ENCODE results near the gene LRRK1.

LRRK1 gene

GRCh38 chr15:101046826-101047225 lies 127.7 kb downstream of the LRRK1 start:
- Histone ChIP-seq H3K36me3 (ENCODE audit: insufficient read depth, low read length) (no peaks in the 10 kb centered on the region), H3K27ac (no peak overlapping the region)

GRCh38 chr15:101047301-101047781 lies 128.2 kb downstream of the LRRK1 start:
- Histone ChIP-seq H3K27ac (no peak overlapping the region), H3K4me3 (no peak overlapping the region), H3K9me3 (ENCODE audit: low read depth, low read length) (no peaks in the 10 kb centered on the region), H3K9ac (ENCODE audit: insufficient read length) (no peak overlapping the region), H3K36me3 (ENCODE audit: insufficient read depth, low read length) (no peaks in the 10 kb centered on the region)
- TF ChIP-seq EZH2 (IDR thresholded peaks at IDR 0.05): no peak
- TF ChIP-seq POLR2AphosphoS5 (IDR thresholded peaks at IDR 0.05; ENCODE audit: borderline replicate concordance, low read depth, low read length): no peak
- TF ChIP-seq FOXP2 (optimal IDR thresholded peaks at IDR 0.05; ENCODE audit: control extremely low read depth, extremely low read length, insufficient read depth): no peak
- no peak for DNase-seq (ENCODE audit: low read depth, low spot score)

More at GRCh38 chr15:101046826-101047225, 127.7 kb downstream of the LRRK1 start:
- no peak for DNase-seq (ENCODE audit: low read depth, low spot score)
- H3K4me3 ChIP-seq: no peak overlapping the region
- no peaks in the 10 kb centered on the region for H3K9me3 ChIP-seq (ENCODE audit: low read depth, low read length)
- no peak overlapping the region for H3K9ac ChIP-seq (ENCODE audit: insufficient read length)
- TF ChIP-seq POLR2AphosphoS5 (IDR thresholded peaks at IDR 0.05; ENCODE audit: borderline replicate concordance, low read depth, low read length): no peak
- TF ChIP-seq FOXP2 (optimal IDR thresholded peaks at IDR 0.05; ENCODE audit: control extremely low read depth, extremely low read length, insufficient read depth): no peak
- no peak for TF ChIP-seq EZH2 (IDR thresholded peaks at IDR 0.05)

- Histone ChIP-seq H3K4me3 (no peak overlapping the region), H3K36me3 (ENCODE audit: insufficient read depth, low read length) (no peaks in the 10 kb centered on the region), H3K27ac (no peak overlapping the region), H3K9me3 (ENCODE audit: low read depth, low read length) (no peaks in the 10 kb centered on the region), H3K9ac (ENCODE audit: insufficient read length) (no peak overlapping the region)
- no peak for TF ChIP-seq FOXP2 (optimal IDR thresholded peaks at IDR 0.05; ENCODE audit: control extremely low read depth, extremely low read length, insufficient read depth)
- DNase-seq (ENCODE audit: low read depth, low spot score): no peak
Measured at GRCh38 chr15:101048176-101048575, 129.0 kb downstream of the LRRK1 start.

- no peak for DNase-seq (ENCODE audit: low read depth, low spot score)
- TF ChIP-seq EZH2 (IDR thresholded peaks at IDR 0.05): no peak
- Histone ChIP-seq H3K4me3 (no peak overlapping the region), H3K27ac (no peak overlapping the region), H3K9me3 (ENCODE audit: low read depth, low read length) (no peaks in the 10 kb centered on the region), H3K36me3 (ENCODE audit: insufficient read depth, low read length) (no peaks in the 10 kb centered on the region), H3K9ac (ENCODE audit: insufficient read length) (no peak overlapping the region)
Measured at GRCh38 chr15:101048581-101049030, 129.4 kb downstream of the LRRK1 start.

GRCh38 chr15:101049282-101049681 lies 130.1 kb downstream of the LRRK1 start:
- no peaks in the 10 kb centered on the region for H3K36me3 ChIP-seq (ENCODE audit: insufficient read depth, low read length)
- H3K4me3 ChIP-seq: no peak overlapping the region
- no peak overlapping the region for H3K27ac ChIP-seq
- no peak for DNase-seq (ENCODE audit: low read depth, low spot score)
- no peak for TF ChIP-seq FOXP2 (optimal IDR thresholded peaks at IDR 0.05; ENCODE audit: control extremely low read depth, extremely low read length, insufficient read depth)
- no peak for TF ChIP-seq EZH2 (IDR thresholded peaks at IDR 0.05)
- no peak for TF ChIP-seq POLR2AphosphoS5 (IDR thresholded peaks at IDR 0.05; ENCODE audit: borderline replicate concordance, low read depth, low read length)
- no peaks in the 10 kb centered on the region for H3K9me3 ChIP-seq (ENCODE audit: low read depth, low read length)
- H3K9ac ChIP-seq (ENCODE audit: insufficient read length): no peak overlapping the region

GRCh38 chr15:101049856-101050622 lies 130.9 kb downstream of the LRRK1 start:
- no peak for DNase-seq (ENCODE audit: low read depth, low spot score)
- TF ChIP-seq EZH2 (IDR thresholded peaks at IDR 0.05) (no peak), POLR2AphosphoS5 (IDR thresholded peaks at IDR 0.05; ENCODE audit: borderline replicate concordance, low read depth, low read length) (no peak), FOXP2 (optimal IDR thresholded peaks at IDR 0.05; ENCODE audit: control extremely low read depth, extremely low read length, insufficient read depth) (no peak)
- H3K9ac ChIP-seq (ENCODE audit: insufficient read length): no peak overlapping the region
- H3K27ac ChIP-seq: no peak overlapping the region
- no peaks in the 10 kb centered on the region for H3K9me3 ChIP-seq (ENCODE audit: low read depth, low read length)
- H3K36me3 ChIP-seq (ENCODE audit: insufficient read depth, low read length): no peaks in the 10 kb centered on the region
- H3K4me3 ChIP-seq: no peak overlapping the region

GRCh38 chr15:101050623-101051290 lies 131.6 kb downstream of the LRRK1 start:
- Histone ChIP-seq H3K9me3 (ENCODE audit: low read depth, low read length) (no peaks in the 10 kb centered on the region), H3K27ac (no peak overlapping the region), H3K9ac (ENCODE audit: insufficient read length) (no peak overlapping the region), H3K4me3 (no peak overlapping the region), H3K36me3 (ENCODE audit: insufficient read depth, low read length) (no peaks in the 10 kb centered on the region)
- TF ChIP-seq EZH2 (IDR thresholded peaks at IDR 0.05) (no peak), POLR2AphosphoS5 (IDR thresholded peaks at IDR 0.05; ENCODE audit: borderline replicate concordance, low read depth, low read length) (no peak), FOXP2 (optimal IDR thresholded peaks at IDR 0.05; ENCODE audit: control extremely low read depth, extremely low read length, insufficient read depth) (no peak)
- no peak for DNase-seq (ENCODE audit: low read depth, low spot score)

GRCh38 chr15:101051291-101052030 lies 132.3 kb downstream of the LRRK1 start:
- H3K36me3 ChIP-seq (ENCODE audit: insufficient read depth, low read length): no peaks in the 10 kb centered on the region
- no peak for DNase-seq (ENCODE audit: low read depth, low spot score)
- H3K9me3 ChIP-seq (ENCODE audit: low read depth, low read length): no peaks in the 10 kb centered on the region
- no peak overlapping the region for H3K9ac ChIP-seq (ENCODE audit: insufficient read length)
- TF ChIP-seq POLR2AphosphoS5 (IDR thresholded peaks at IDR 0.05; ENCODE audit: borderline replicate concordance, low read depth, low read length) (no peak), FOXP2 (optimal IDR thresholded peaks at IDR 0.05; ENCODE audit: control extremely low read depth, extremely low read length, insufficient read depth) (no peak), EZH2 (IDR thresholded peaks at IDR 0.05) (no peak)
- no peak overlapping the region for H3K4me3 ChIP-seq
- no peak overlapping the region for H3K27ac ChIP-seq

All from SK-N-MC (cell line).